ACC112 (cell line): ENCODE results near the gene SSR1.
"Not testable (repeated sequence)": the region's sequence is repeated elsewhere in the genome, so short reads cannot be mapped to it uniquely, and the experiment has no call there.

Source experiments
- H2AFZ ChIP-seq: fragments of 200-600 bp; sonication (generic); one replicate; pipeline ENCODE4 v1.6.0; 2017; ENCODE audit warnings: antibody characterized with exemption, low read length; ENCODE audit not compliant: unreplicated experiment
- H3K27ac ChIP-seq: fragments of 200-600 bp; sonication (generic); 2 replicates; pipeline ENCODE4 v1.5.1; 2014; ENCODE audit warnings: low read depth, mild to moderate bottlenecking, antibody characterized with exemption, low read length, moderate library complexity
- H3K27me3 ChIP-seq: fragments of 200-600 bp; sonication (generic); 2 replicates; pipeline ENCODE4 v1.6.1; 2014; ENCODE audit warnings: mild to moderate bottlenecking, antibody characterized with exemption, low read length, moderate library complexity, mixed read lengths; ENCODE audit not compliant: insufficient read depth
- H3K36me3 ChIP-seq: fragments of 200-600 bp; sonication (generic); 2 replicates; pipeline ENCODE4 v1.6.1; 2016; ENCODE audit warnings: mild to moderate bottlenecking, antibody characterized with exemption, low read length, moderate library complexity, mixed read lengths; ENCODE audit not compliant: insufficient read depth
- H3K4me1 ChIP-seq: fragments of 200-600 bp; sonication (generic); one replicate; pipeline ENCODE4 v1.6.1; 2016; ENCODE audit warnings: low read length, mixed read lengths; ENCODE audit not compliant: insufficient read depth, unreplicated experiment, control insufficient read depth
- H3K4me3 ChIP-seq: fragments of 200-600 bp; sonication (generic); 2 replicates; pipeline ENCODE4 v1.5.1; 2014; ENCODE audit warnings: mild to moderate bottlenecking, low read depth, low read length
- H3K79me2 ChIP-seq: fragments of 200-600 bp; sonication (generic); one replicate; pipeline ENCODE4 v1.6.0; 2016; ENCODE audit warnings: low read length; ENCODE audit not compliant: control insufficient read depth, unreplicated experiment, insufficient read depth

The SSR1 gene

GRCh38 chr6:7317538-7317937 is 4.5 kb upstream of the SSR1 start:
- no peak overlapping the region for H2AFZ ChIP-seq

DNA sequence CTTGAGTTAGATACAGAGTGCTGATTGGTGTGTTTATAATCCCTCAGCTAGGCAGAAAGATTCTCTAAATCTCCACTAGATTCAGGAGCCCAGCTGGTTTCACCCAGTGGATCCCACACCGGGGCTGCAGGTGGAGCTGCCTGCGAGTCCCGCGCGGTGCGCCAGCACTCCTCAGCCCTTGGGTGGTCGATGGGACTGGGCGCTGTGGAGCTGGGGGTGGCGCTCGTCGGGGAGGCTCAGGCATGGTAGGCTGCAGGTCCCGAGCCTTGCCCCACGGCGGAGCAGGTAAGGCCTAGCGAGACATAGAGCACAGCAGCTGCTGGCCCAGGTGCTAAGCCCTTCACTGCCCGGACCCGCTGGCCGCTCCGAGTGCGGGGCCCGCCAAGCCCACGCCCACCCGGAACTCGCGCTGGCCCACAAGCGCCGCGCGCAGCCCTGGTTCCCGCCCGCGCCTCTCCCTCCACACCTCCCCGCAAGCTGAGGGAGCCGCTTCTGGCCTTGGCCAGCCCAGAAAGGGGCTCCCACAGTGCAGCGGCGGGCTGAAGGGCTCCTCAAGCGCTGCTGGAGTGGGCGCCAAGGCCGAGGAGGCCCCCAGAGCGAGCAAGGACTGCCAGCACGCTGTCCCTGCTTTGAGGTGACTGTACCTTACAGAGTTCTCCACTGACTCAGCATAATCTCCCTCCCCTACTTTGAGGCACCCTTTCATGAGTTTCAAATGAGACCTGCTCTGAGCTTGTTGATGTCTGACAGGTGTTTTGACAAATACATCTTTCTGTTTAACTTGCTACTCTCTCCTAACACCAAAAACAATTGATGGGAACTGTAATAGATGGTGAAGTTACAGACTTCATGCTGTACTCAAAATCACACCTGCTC is 3.9 kb upstream of the SSR1 start:
- H3K27ac ChIP-seq, result no peak overlapping the region
- H2AFZ ChIP-seq, result no peak overlapping the region
- H3K79me2 ChIP-seq, result peaks cover 10% of the 10 kb centered on the region
- H3K4me3 ChIP-seq, result no peak overlapping the region
- no peaks in the 10 kb centered on the region for H3K36me3 ChIP-seq
- H3K4me1 ChIP-seq, result peaks cover 8% of the 10 kb centered on the region
- H3K27me3 ChIP-seq, result no peaks in the 10 kb centered on the region

More at GRCh38 chr6:7317538-7317937, 4.5 kb upstream of the SSR1 start:
- Histone ChIP-seq H3K4me1 (peaks cover 8% of the 10 kb centered on the region), H3K36me3 (no peaks in the 10 kb centered on the region), H3K4me3 (no peak overlapping the region), H3K27me3 (no peaks in the 10 kb centered on the region), H3K79me2 (peaks cover 4% of the 10 kb centered on the region), H3K27ac (no peak overlapping the region)

DNA sequence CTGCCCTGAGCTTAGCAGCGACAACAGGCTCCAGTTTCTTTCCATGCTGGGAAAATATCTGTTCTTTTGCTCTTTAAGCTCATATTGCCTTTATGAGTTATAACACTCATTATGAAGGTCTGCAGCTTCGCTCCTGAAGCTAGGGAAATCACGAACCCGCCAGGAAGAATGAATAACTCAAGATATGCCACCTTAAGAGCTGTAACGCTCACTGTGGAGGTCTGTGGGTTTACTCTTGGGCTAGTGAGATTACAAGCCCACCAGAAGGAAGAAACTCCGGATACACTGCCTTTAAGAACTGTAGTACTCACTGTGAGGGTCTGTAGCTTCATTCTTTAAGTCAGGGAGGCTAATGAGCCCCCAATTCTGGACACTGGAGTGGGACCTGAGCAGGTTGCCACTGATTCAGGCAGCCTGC is 3.0 kb upstream of the SSR1 start:
- Histone ChIP-seq H3K4me1 (peaks cover 11% of the 10 kb centered on the region), H3K79me2 (peaks cover 20% of the 10 kb centered on the region), H3K27me3 (no peaks in the 10 kb centered on the region), H3K36me3 (no peaks in the 10 kb centered on the region), H3K27ac (no peak overlapping the region), H2AFZ (no peak overlapping the region), H3K4me3 (no peak overlapping the region)

GRCh38 chr6:7315087-7315947 is 2.3 kb upstream of the SSR1 start:
- H3K27ac ChIP-seq, H3K27me3 ChIP-seq, H2AFZ ChIP-seq, H3K36me3 ChIP-seq, H3K4me3 ChIP-seq: not testable (repeated sequence)
- Histone ChIP-seq H3K79me2 (peaks cover 26% of the 10 kb centered on the region), H3K4me1 (peaks cover 17% of the 10 kb centered on the region)

GRCh38 chr6:7314414-7314813 is 1.4 kb upstream of the SSR1 start:
- no peak overlapping the region for H3K27ac ChIP-seq
- H3K4me1 ChIP-seq, result peaks cover 19% of the 10 kb centered on the region
- H3K36me3 ChIP-seq, result peaks cover under 1% of the 10 kb centered on the region; the same call in 1 of the 2 replicates
- H3K4me3 ChIP-seq, result no peak overlapping the region
- no peaks in the 10 kb centered on the region for H3K27me3 ChIP-seq
- no peak overlapping the region for H2AFZ ChIP-seq
- peaks cover 34% of the 10 kb centered on the region for H3K79me2 ChIP-seq

- Histone ChIP-seq H3K27ac (peak overlapping the region; percentile 65), H3K4me3 (peak overlapping the region; percentile 98), H3K27me3 (no peaks in the 10 kb centered on the region), H2AFZ (peak overlapping the region; percentile 66), H3K4me1 (peaks cover 24% of the 10 kb centered on the region), H3K79me2 (peaks cover 42% of the 10 kb centered on the region), H3K36me3 (peaks cover 8% of the 10 kb centered on the region)
Measured at GRCh38 chr6:7313505-7314165, 636 bp upstream of the SSR1 start.

DNA sequence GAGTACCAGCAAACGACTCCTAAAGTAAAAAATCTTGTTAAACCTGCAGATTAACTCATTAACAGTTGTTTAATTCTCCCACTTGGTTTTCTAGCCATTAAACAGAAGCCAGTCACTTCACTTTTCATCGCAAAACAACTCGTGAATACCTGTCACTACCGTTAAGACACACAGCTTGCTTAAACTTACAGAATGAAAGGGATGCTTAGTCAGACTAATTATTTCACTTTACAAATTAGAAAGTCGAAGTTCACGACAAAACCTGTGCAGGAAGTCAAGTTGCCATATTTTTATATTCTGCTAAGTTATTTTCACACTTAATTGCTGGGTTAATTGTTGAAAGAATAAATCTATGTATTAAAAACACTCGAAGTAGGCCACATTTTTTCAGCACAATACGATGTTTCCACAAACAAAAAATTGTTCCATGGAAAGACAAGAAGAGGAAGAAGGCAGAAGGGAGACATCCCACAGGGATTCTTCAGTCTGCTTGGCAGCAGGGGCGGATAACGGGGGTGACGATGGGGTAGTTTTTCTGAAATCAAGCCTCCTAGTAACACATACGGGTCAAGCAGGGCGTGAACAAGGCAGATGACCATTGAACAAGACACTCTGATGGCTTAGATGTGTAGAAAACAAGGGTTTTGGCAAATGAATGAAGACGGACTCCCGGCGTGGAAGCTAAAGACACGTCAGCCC is 933 bp downstream of the SSR1 start:
- Histone ChIP-seq H3K4me3 (peak overlapping the region; percentile 98), H3K79me2 (peaks cover 56% of the 10 kb centered on the region), H2AFZ (peak overlapping the region; percentile 89), H3K36me3 (peaks cover 19% of the 10 kb centered on the region), H3K27ac (peak overlapping the region; percentile 65), H3K4me1 (peaks cover 25% of the 10 kb centered on the region), H3K27me3 (no peaks in the 10 kb centered on the region)

DNA sequence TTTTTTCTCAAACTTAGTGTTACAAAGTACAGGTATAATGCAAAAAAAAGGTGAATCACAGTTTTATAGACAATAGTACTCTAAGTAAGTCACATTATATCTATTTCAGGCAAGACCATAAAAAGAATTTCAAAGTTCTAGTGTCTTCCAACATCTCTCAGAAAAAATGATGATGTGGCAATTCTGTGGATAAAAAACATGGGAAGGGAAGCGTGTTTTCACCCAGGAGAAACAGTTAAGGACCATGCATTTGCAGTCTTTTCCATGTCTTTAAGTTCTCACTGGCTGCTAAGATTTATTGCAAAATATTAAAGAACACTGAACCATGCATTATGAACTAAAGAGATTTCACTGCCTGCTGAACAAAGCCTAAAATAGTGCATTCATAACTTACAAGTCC is 1.8 kb downstream of the SSR1 start:
- no peak overlapping the region for H2AFZ ChIP-seq
- H3K27me3 ChIP-seq, result no peaks in the 10 kb centered on the region
- peaks cover 25% of the 10 kb centered on the region for H3K4me1 ChIP-seq
- H3K4me3 ChIP-seq, result peak overlapping the region; percentile 98
- H3K36me3 ChIP-seq, result peaks cover 22% of the 10 kb centered on the region
- H3K27ac ChIP-seq, result no peak overlapping the region
- H3K79me2 ChIP-seq, result peaks cover 59% of the 10 kb centered on the region

DNA sequence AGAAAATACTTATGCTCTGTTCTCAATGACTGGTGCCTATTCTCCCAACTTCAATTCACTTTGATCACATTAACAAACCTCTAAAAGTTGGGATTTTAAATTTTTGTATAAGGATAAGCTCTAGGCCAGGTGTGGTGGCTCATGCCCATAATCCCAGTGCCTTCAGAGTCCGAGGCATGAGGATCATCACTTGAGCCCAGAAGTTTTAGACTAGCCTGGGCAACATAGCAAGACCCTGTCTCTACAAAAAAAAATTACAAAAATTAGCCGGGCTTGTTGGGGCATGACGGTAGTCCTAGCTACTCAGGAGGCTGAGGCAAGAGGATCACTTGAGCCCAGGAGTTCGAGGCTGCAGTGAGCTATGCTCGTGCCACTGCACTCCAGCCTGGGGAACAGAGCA is 3.9 kb downstream of the SSR1 start:
- Histone ChIP-seq H3K79me2 (peaks cover 78% of the 10 kb centered on the region), H3K27ac (no peak overlapping the region), H3K4me1 (peaks cover 24% of the 10 kb centered on the region), H2AFZ (no peak overlapping the region), H3K4me3 (peak overlapping the region; percentile 36; the same call in 1 of the 2 replicates), H3K27me3 (no peaks in the 10 kb centered on the region), H3K36me3 (peaks cover 30% of the 10 kb centered on the region)

GRCh38 chr6:7307533-7307932 is 5.5 kb downstream of the SSR1 start:
- peaks cover 17% of the 10 kb centered on the region for H3K4me1 ChIP-seq
- H3K36me3 ChIP-seq, result peaks cover 30% of the 10 kb centered on the region
- H3K4me3 ChIP-seq, result no peak overlapping the region
- no peaks in the 10 kb centered on the region for H3K27me3 ChIP-seq
- no peak overlapping the region for H3K27ac ChIP-seq
- H3K79me2 ChIP-seq, result peaks cover 76% of the 10 kb centered on the region
- H2AFZ ChIP-seq, result no peak overlapping the region
